Endodermal cell (in vitro differentiated cells): ENCODE measurements around the gene ADK. TPM values are rescaled to one million over a fixed set of nuclear protein-coding genes. Genes with fewer than 3 reads are reported as not detected.
"Not testable (repeated sequence)": the region's sequence is repeated elsewhere in the genome, so short reads cannot be mapped to it uniquely, and the experiment has no call there.

ENCODE experiments used
- DNase-seq: peaks from one replicate; pipeline ENCODE4 v3.0.0-alpha.2; 2017
- H3K27ac ChIP-seq: 2 replicates; pipeline ENCODE4 v1.5.1; 2013; ENCODE audit warnings: mild to moderate bottlenecking, low read depth, low read length, moderate library complexity
- H3K27me3 ChIP-seq: 2 replicates; pipeline ENCODE4 v1.6.1; 2013; ENCODE audit warnings: mild to moderate bottlenecking, low read length, moderate library complexity; ENCODE audit not compliant: insufficient read depth, control insufficient read depth, poor library complexity, severe bottlenecking
- H3K36me3 ChIP-seq: 2 replicates; pipeline ENCODE4 v1.7.0; 2013; ENCODE audit warnings: mild to moderate bottlenecking, low read length, moderate library complexity; ENCODE audit not compliant: control insufficient read depth, insufficient read depth
- H3K4me1 ChIP-seq: one replicate; pipeline ENCODE4 v1.7.0; 2013; ENCODE audit warnings: low read length; ENCODE audit not compliant: control insufficient read depth, insufficient read depth
- H3K4me3 ChIP-seq: 2 replicates; pipeline ENCODE4 v1.5.1; 2013; ENCODE audit warnings: mild to moderate bottlenecking, low read length, moderate library complexity
- H3K9ac ChIP-seq: 2 replicates; pipeline ENCODE4 v1.6.1; 2013; ENCODE audit warnings: mild to moderate bottlenecking, low read length, moderate library complexity; ENCODE audit not compliant: poor library complexity, severe bottlenecking; ENCODE audit errors: extremely low read depth
- H3K9me3 ChIP-seq: 2 replicates; pipeline ENCODE4 v1.6.1; 2013; ENCODE audit warnings: mild to moderate bottlenecking, low read length, moderate library complexity; ENCODE audit not compliant: control insufficient read depth
- H3K27ac Mint-ChIP-seq: 2 replicates; pipeline ENCODE4 v1.8.0; 2020; ENCODE audit warnings: mixed read lengths
- H3K27me3 Mint-ChIP-seq: 2 replicates; pipeline ENCODE4 v1.8.0; 2021; ENCODE audit warnings: mild to moderate bottlenecking, mixed read lengths; ENCODE audit not compliant: insufficient read depth
- H3K36me3 Mint-ChIP-seq: 2 replicates; pipeline ENCODE4 v1.8.0; 2020; ENCODE audit warnings: low read depth, mixed read lengths
- H3K4me1 Mint-ChIP-seq: 2 replicates; pipeline ENCODE4 v1.8.0; 2020; ENCODE audit warnings: mixed read lengths
- H3K4me3 Mint-ChIP-seq: 2 replicates; pipeline ENCODE4 v1.8.0; 2020; ENCODE audit warnings: mild to moderate bottlenecking, moderate library complexity, mixed read lengths
- H3K9me3 Mint-ChIP-seq: 2 replicates; pipeline ENCODE4 v1.8.0; 2020; ENCODE audit warnings: mild to moderate bottlenecking, mixed read lengths
- CTCF ChIP-seq: fragments of 200-600 bp; sonication (generic); conservative IDR thresholded peaks from 2 replicates; pipeline ENCODE4 v1.5.0; 2021; ENCODE audit warnings: antibody characterized with exemption, mild to moderate bottlenecking
- WGBS, 2 experiments: methylation state at CpG; one replicate each; pipeline versions ENCODE4 v1.1.5 to v1.1.7; 2013; ENCODE audit warnings: missing lambda C conversion rate in 2 of 2, mixed read lengths in 1 of 2; ENCODE audit not compliant: insufficient coverage in 1 of 2, insufficient read length in 1 of 2; 5-methylcytosine and 5-hydroxymethylcytosine counted together
- total RNA-seq, 2 donors: library from RNA; stranded (reverse); fragmentation: NEBNext Ultra II Directional in 1 of 2; extraction: Animal tissue kit (Norgen Biotek cat#: 25700) in 1 of 2; gene quantifications; 2 replicates in 1 of 2; 3 replicates in 1 of 2; pipeline ENCODE4 v1.2.1, GENCODE V29; 2021

Gene ADK
- total RNA-seq, 2 donors from 2014 or later = 23.6 to 36.7 TPM

DNA sequence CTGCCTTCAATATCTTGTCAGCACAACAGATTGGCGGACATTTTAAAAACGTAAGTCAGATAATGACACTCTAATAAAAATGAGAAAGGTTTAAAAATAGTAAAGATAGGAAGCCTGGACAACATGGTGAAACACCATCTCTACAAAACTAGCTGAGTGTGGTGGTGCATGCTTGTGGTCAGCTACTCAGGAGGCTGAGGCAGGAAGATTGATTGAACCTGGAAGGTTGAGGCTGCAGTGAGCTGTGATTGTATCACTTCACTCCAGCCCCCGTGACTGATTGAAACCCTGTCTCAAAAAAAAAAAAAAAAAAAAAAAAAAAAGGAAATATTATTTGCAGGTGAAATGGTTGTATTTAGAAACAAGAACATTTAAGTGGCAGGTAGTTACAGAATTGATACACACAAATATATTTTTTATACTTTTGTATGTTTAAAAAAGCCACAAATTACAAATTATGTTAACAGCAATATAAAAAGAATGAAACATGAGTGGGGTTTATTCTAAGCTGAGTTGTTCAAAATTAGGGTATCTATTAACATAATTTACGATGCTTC is 141.9 kb downstream of the ADK start:
- Mint-ChIP-seq H3K36me3 (no peaks in the 10 kb centered on the region), H3K4me1 (no peaks in the 10 kb centered on the region), H3K27ac (no peak overlapping the region), H3K27me3 (no peaks in the 10 kb centered on the region), H3K4me3 (no peak overlapping the region), H3K9me3 (no peaks in the 10 kb centered on the region)
- no peak overlapping the region for H3K9ac ChIP-seq
- 100% methylated on average over 4 of the region's 4 CpGs; no CpG with 5 or more reads in 1 of the 2 experiments for WGBS, 2 experiments
- H3K27me3 ChIP-seq = no peaks in the 10 kb centered on the region
- H3K27ac ChIP-seq = no peak overlapping the region
- H3K4me1 ChIP-seq = no peaks in the 10 kb centered on the region
- no peaks in the 10 kb centered on the region for H3K9me3 ChIP-seq
- no peak for TF ChIP-seq CTCF
- no peak overlapping the region for H3K4me3 ChIP-seq
- no peak for DNase-seq
- H3K36me3 ChIP-seq = no peaks in the 10 kb centered on the region

DNA sequence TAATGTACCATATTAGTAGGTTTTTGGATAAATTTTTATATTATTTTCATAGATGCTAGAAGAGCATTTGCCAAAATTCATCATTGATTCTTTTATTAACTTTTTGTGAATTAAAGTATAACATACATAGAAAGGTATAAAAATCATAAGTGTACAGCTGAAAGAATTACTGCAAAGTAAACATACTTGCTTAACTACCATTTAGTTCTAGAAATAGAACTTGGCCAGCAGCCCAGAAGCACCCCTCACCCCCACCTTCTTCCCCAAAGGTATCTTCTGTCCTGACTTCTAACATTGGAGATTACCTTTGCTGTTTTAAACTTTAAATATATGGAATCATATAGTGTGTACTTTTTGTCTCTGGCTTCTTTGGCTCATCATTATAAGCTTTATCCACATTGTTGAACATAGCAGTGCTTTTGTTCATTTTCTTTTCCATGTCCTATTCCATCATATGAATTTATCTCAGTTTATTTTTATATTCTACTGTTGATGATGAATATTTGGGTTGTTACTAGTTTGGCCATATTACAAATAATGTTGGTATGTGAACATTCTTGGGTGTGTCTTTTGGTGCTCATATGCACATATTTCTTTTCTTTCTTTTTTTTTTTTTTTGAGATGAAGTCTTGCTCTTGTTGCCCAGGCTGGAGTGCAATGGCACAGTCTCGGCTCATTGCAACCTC is 142.8 kb downstream of the ADK start:
- Histone ChIP-seq H3K27me3 (no peaks in the 10 kb centered on the region), H3K4me3 (no peak overlapping the region), H3K4me1 (no peaks in the 10 kb centered on the region), H3K9ac (no peak overlapping the region), H3K36me3 (no peaks in the 10 kb centered on the region), H3K9me3 (no peaks in the 10 kb centered on the region), H3K27ac (no peak overlapping the region)
- TF ChIP-seq CTCF = no peak
- H3K4me1 Mint-ChIP-seq = no peaks in the 10 kb centered on the region
- no peaks in the 10 kb centered on the region for H3K9me3 Mint-ChIP-seq
- H3K36me3 Mint-ChIP-seq = no peaks in the 10 kb centered on the region
- 96 to 100% methylated on average over 1 of the region's 1 CpG for WGBS, 2 experiments
- no peaks in the 10 kb centered on the region for H3K27me3 Mint-ChIP-seq
- no peak for DNase-seq
- H3K4me3 Mint-ChIP-seq = no peak overlapping the region
- no peak overlapping the region for H3K27ac Mint-ChIP-seq

GRCh38 chr10:74297389-74298080 is 146.5 kb downstream of the ADK start:
- Mint-ChIP-seq H3K27me3 (no peaks in the 10 kb centered on the region), H3K36me3 (no peaks in the 10 kb centered on the region), H3K4me1 (no peaks in the 10 kb centered on the region), H3K4me3 (no peak overlapping the region), H3K9me3 (no peaks in the 10 kb centered on the region), H3K27ac (no peak overlapping the region)
- no peak for TF ChIP-seq CTCF
- WGBS, 2 experiments = 94 to 100% methylated on average over 1 to 2 of the region's 2 CpGs
- H3K27ac ChIP-seq = no peak overlapping the region
- no peak overlapping the region for H3K4me3 ChIP-seq
- no peaks in the 10 kb centered on the region for H3K9me3 ChIP-seq
- H3K4me1 ChIP-seq = no peaks in the 10 kb centered on the region
- no peak overlapping the region for H3K9ac ChIP-seq
- no peaks in the 10 kb centered on the region for H3K36me3 ChIP-seq
- no peak for DNase-seq
- no peaks in the 10 kb centered on the region for H3K27me3 ChIP-seq

DNA sequence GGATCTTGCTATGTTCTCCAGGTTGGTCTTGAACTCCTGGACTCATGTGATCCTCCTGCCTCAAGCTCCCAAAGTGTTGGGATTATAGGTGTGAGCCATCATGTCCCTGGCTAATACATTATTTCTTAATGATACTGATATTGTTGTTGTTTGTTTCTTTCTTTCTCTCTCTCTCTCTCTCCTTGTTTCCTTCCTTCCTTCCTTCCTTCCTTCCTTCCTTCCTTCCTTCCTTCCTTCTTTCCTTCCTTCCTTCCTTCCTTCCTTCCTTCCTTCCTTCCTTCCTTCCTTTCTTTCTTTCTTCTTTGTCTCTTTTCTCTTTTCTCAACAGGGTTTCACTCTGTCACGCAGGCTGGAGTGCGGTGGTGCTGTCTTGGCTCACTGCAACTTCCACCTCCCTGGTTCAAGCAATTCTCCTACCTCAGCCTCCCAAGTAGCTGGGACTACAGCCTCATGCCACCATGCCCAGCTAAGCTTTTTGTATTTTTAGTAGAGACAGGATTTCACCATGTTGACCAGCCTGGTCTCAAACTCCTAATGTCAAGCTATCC is 149.1 kb downstream of the ADK start:
- H3K27me3 Mint-ChIP-seq, H3K27me3 ChIP-seq: not testable (repeated sequence)
- 84 to 100% methylated on average over 2 of the region's 2 CpGs for WGBS, 2 experiments

More for the DNA sequence above, 149.1 kb downstream of the ADK start:
- not testable (repeated sequence) for H3K36me3 Mint-ChIP-seq, H3K4me3 ChIP-seq, H3K27ac Mint-ChIP-seq, H3K9me3 Mint-ChIP-seq, H3K27ac ChIP-seq, H3K9ac ChIP-seq, H3K4me1 ChIP-seq, H3K4me3 Mint-ChIP-seq, H3K4me1 Mint-ChIP-seq, DNase-seq, H3K9me3 ChIP-seq, H3K36me3 ChIP-seq
